Kidney (tissue), 14 donors: Measurements from ENCODE around the gene ST13. TPM values are rescaled to one million over a fixed set of nuclear protein-coding genes. Genes with fewer than 3 reads are reported as not detected.

ENCODE experiments used
- DNase-seq, 5 donors: peaks; one replicate each; pipeline ENCODE4 v3.0.0-alpha.2; 2013 to 2020
- FAIRE-seq: peaks from 2 replicates; lab custom pipeline; 2012; peaks lifted over from hg19 to GRCh38; lab: Jason Lieb, UNC
- H3K27ac ChIP-seq, 2 donors: one replicate each; pipeline ENCODE4 v1.7.0; 2013; ENCODE audit warnings: low read depth in 2 of 2, low read length in 2 of 2, inconsistent platforms in 1 of 2
- H3K27me3 ChIP-seq: one replicate; pipeline ENCODE4 v1.7.1; 2013; ENCODE audit warnings: low read length, inconsistent platforms; ENCODE audit not compliant: control insufficient read depth, insufficient read depth
- H3K36me3 ChIP-seq, 3 donors: one replicate each; pipeline versions ENCODE4 v1.7.0 to v1.7.1; 2013; ENCODE audit warnings: low read length in 3 of 3, control low read depth in 1 of 3, inconsistent platforms in 1 of 3; ENCODE audit not compliant: insufficient read depth in 3 of 3, control insufficient read depth in 2 of 3
- H3K4me1 ChIP-seq, 3 donors: one replicate each; pipeline versions ENCODE4 v1.7.0 to v1.7.1; 2013; ENCODE audit warnings: low read length in 3 of 3, inconsistent platforms in 1 of 3, low read depth in 1 of 3; ENCODE audit not compliant: control insufficient read depth in 2 of 3, insufficient read depth in 2 of 3
- H3K4me3 ChIP-seq, 3 donors: one replicate each; pipeline versions ENCODE4 v1.7.0 to v1.8.1; 2013; ENCODE audit warnings: low read length in 3 of 3, control low read depth in 1 of 3, inconsistent platforms in 1 of 3
- H3K9ac ChIP-seq, 3 donors: one replicate each; pipeline versions ENCODE4 v1.7.0 to v1.7.1; 2013; ENCODE audit warnings: low read length in 3 of 3, control low read depth in 1 of 3, inconsistent platforms in 1 of 3
- H3K9me3 ChIP-seq, 3 donors: one replicate each; pipeline versions ENCODE4 v1.7.0 to v1.7.1; 2013; ENCODE audit warnings: low read length in 3 of 3, control low read depth in 1 of 3, inconsistent platforms in 1 of 3; ENCODE audit not compliant: control insufficient read depth in 2 of 3, insufficient read depth in 1 of 3
- CTCF ChIP-seq: IDR thresholded peaks from 3 replicates; pipeline ENCODE4 v1.5.1; 2012; ENCODE audit warnings: mild to moderate bottlenecking, moderate library complexity, borderline replicate concordance; ENCODE audit not compliant: insufficient read depth; ENCODE audit errors: extremely low read depth
- intact Hi-C: fragments of 100-400 bp; cut with DNase I; formaldehyde crosslinking; loops from one replicate; pipeline ENCODE4 v1.11.1; 2022
- polyA plus RNA-seq: library from polyadenylated mRNA; stranded (reverse); fragments of 350-450 nt; fragmentation: Illumina TruSeq; extraction: RNeasy Lipid Tissue Mini Kit (QIAGEN cat#74804); gene quantifications from one replicate; pipeline ENCODE4 v1.2.3, GENCODE V29; 2014; ENCODE audit warnings: low read depth, low replicate concordance; ENCODE audit not compliant: insufficient read depth
- total RNA-seq: library from RNA; stranded (reverse); fragmentation: NEBNext Ultra II Directional; extraction: Animal tissue kit (Norgen Biotek cat#: 25700); gene quantifications from one replicate; pipeline ENCODE4 v1.2.1, GENCODE V29; 2021
- donor health status: control.
- donor health status: control.
- donor health status: control.
- donor health status: control.
- donor health status: control.
- donor health status: DM: yes; HTN: yes; CAD: no.
- donor health status: Normal renal cell carcinoma (clear cell type).

ST13 gene
- total and polyA plus RNA-seq, 2 donors from 2014 or later: 196 to 230 TPM

DNA sequence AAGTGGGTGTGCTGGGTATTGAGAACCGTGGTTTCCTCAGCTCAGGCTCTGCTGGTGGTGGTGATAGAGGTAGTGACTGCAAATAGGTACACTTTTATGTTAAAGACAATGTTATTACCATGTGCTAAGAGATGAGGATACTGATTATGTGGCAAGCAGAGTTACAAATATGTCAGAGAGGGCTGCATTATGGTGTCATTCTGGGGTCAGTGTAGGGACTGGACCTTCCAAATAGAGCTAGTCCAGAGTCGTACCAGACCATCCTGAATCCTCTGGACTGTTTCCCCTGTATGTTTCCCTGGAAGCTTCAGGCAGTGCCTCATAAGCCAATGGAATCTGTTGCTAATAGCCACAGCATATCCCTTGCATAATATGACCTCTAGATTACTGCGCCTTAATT is 5.6 kb upstream of the ST13 start, which contains the start of gene DNAJB7:
Gene DNAJB7, minus strand, starts transcription at position 101 of the 400 bp plus-strand sequence. CDS start 119 bp downstream, outside the sequence.
- FAIRE-seq: no peak
- no peaks in the 10 kb centered on the region for H3K27me3 ChIP-seq
- no peak for DNase-seq
- H3K36me3 ChIP-seq: peaks cover 0 to 6% (median 2%) of the 10 kb centered on the region in 3 donors
- peaks cover 0 to 4% (median 0%) of the 10 kb centered on the region in 3 donors for H3K4me1 ChIP-seq
- no peak within 1 kb of the TSS for H3K27ac ChIP-seq
- H3K9ac ChIP-seq: no peak within 1 kb of the TSS
- TF ChIP-seq CTCF: no peak
- H3K9me3 ChIP-seq: no peaks in the 10 kb centered on the region
- intact Hi-C loops: no loop called here
- no peak within 1 kb of the TSS for H3K4me3 ChIP-seq

DNA sequence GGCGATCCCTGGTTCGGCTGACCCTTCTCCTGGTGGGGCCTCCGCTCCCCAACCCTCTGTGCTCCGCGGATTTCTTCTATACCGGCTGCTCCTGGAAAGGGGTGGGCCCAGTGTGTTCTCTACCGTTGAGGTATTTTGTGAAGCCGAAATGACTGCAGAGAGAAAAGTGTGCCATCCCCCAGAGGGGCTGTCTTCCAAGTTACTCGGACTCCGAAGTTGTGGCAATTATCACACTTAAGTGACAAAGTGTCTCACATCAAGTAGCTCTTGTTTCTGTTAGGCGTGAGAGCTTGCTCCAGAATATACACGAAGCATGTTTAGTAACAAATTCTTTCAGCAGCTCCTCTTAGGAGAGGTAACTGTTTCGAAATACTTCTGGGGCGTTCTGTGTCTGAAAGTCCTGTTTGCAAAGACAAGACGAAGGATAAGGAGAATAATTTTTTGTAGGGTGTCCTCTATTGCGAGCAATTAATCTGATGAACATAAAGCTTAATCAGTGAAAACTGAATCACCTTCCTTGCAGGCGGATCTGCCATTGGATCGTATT is 943 bp upstream of the ST13 start:
- H3K27ac ChIP-seq: peak overlapping the region; percentile 98 to 100
- peak overlapping the region; percentile 93 to 99 (median 96) for H3K9ac ChIP-seq
- no peak for TF ChIP-seq CTCF
- peak overlapping the region; percentile 91 to 98 (median 96) for H3K4me3 ChIP-seq
- FAIRE-seq (no peak), DNase-seq (no peak)
- H3K9me3 ChIP-seq: no peaks in the 10 kb centered on the region
- peaks cover 0 to 6% (median 2%) of the 10 kb centered on the region in 3 donors for H3K36me3 ChIP-seq
- intact Hi-C loops: no loop called here
- H3K27me3 ChIP-seq: no peaks in the 10 kb centered on the region
- H3K4me1 ChIP-seq: peaks cover 8 to 22% (median 10%) of the 10 kb centered on the region in 3 donors

DNA sequence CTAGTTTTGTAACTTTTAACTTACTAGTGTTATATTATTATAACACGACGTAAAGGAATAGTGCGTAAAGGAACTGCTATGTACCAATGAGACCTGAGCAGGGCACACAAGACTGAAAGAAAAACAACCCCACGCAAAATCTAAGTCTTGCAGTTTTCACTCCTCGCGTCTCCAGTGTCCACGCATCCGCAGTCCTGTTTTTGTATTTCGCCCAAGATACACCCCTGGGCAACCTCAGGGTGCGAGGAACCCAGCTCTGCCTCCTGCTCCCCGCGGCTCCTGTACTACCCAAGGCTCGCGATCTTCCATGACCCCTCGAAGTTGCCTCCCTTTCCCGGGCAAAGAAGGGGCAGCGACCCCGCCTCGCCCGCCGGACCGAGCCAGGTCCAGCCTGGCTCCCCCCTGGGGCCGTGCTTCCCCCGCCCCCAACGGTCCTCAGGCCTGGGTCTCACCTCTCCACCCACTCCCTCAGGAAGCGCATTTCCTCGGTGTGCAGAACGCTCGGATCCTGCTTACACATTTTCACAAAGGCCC is 393 bp downstream of the ST13 start:
- peak; percentile 37 to 80 (median 51) for DNase-seq
- no peak for TF ChIP-seq CTCF
- intact Hi-C loops: no loop called here
- Histone ChIP-seq H3K27me3 (no peaks in the 10 kb centered on the region), H3K4me3 (peak overlapping the region; percentile 75 to 98 (median 96)), H3K9ac (peak overlapping the region; percentile 72 to 99 (median 99)), H3K36me3 (no peaks in the 10 kb centered on the region), H3K27ac (peak overlapping the region; percentile 98 to 100), H3K9me3 (no peaks in the 10 kb centered on the region), H3K4me1 (peaks cover 8 to 22% (median 10%) of the 10 kb centered on the region in 3 donors)
- no peak for FAIRE-seq
